Smooth muscle cell (in vitro differentiated cells): Measurements from ENCODE around the gene ASB7. TPM values are rescaled to one million over a fixed set of nuclear protein-coding genes. Genes with fewer than 3 reads are reported as not detected.

ENCODE experiments used
- DNase-seq: peaks from one replicate; lab custom pipeline; 2025; ENCODE audit not compliant: unreplicated experiment; lab: John Stamatoyannopoulos, UW
- H2AFZ ChIP-seq: fragments of 200-600 bp; sonication (generic); 2 replicates; pipeline ENCODE4 v1.6.0; 2016; ENCODE audit warnings: antibody characterized with exemption, low read depth, mild to moderate bottlenecking
- H3F3A ChIP-seq: fragments of 200-600 bp; sonication (generic); 2 replicates; pipeline ENCODE4 v1.6.0; 2017; ENCODE audit warnings: antibody characterized with exemption, low read depth
- H3K27ac ChIP-seq: fragments of 200-600 bp; sonication (generic); 2 replicates; pipeline ENCODE4 v1.5.1; 2016; ENCODE audit warnings: low read depth, mild to moderate bottlenecking
- H3K27me3 ChIP-seq: fragments of 200-600 bp; sonication (generic); 2 replicates; pipeline ENCODE4 v1.6.1; 2016; ENCODE audit warnings: low read depth, mild to moderate bottlenecking
- H3K36me3 ChIP-seq: fragments of 200-600 bp; sonication (generic); 2 replicates; pipeline ENCODE4 v1.5.1; 2016; ENCODE audit warnings: low read depth
- H3K4me1 ChIP-seq: fragments of 200-600 bp; sonication (generic); 2 replicates; pipeline ENCODE4 v1.5.1; 2016; ENCODE audit warnings: low read depth
- H3K4me2 ChIP-seq: fragments of 200-600 bp; sonication (generic); 2 replicates; pipeline ENCODE4 v1.6.0; 2016; ENCODE audit warnings: mild to moderate bottlenecking
- H3K4me3 ChIP-seq: fragments of 200-600 bp; sonication (generic); 2 replicates; pipeline ENCODE4 v1.5.1; 2016; ENCODE audit warnings: mild to moderate bottlenecking
- H3K79me2 ChIP-seq: fragments of 200-600 bp; sonication (generic); 2 replicates; pipeline ENCODE4 v1.6.0; 2016; ENCODE audit warnings: low read depth, mild to moderate bottlenecking
- H3K9ac ChIP-seq: fragments of 200-600 bp; sonication (generic); 2 replicates; pipeline ENCODE4 v1.6.0; 2016; ENCODE audit warnings: low read depth
- H3K9me3 ChIP-seq: fragments of 200-600 bp; sonication (generic); replicated peaks from 2 replicates; pipeline ENCODE4 v1.5.1; 2016; ENCODE audit warnings: low read depth
- H4K20me1 ChIP-seq: fragments of 200-600 bp; sonication (generic); 2 replicates; pipeline ENCODE4 v1.6.0; 2016; ENCODE audit warnings: low read depth
- WGBS: methylation state at CpG from one replicate; pipeline ENCODE4 v1.1.7; 2016; ENCODE audit warnings: low lambda C conversion rate; 5-methylcytosine and 5-hydroxymethylcytosine counted together
- polyA plus RNA-seq: library from polyadenylated mRNA; unstranded; fragments of >200 nt; fragmentation: Nextera tagmentation; extraction: Ambion mirVana; gene quantifications from 2 replicates; pipeline ENCODE4 v1.2.1, GENCODE V29; 2016
- total RNA-seq: library from RNA; depleted of rRNA; stranded (reverse); fragments of >200 nt; gene quantifications from 2 replicates; pipeline ENCODE4 v1.2.3, GENCODE V29; 2014
- TF ChIP-seq, protein P1 (sequence below): fragments of 200-600 bp; sonication (generic); IDR thresholded peaks from 2 replicates; pipeline ENCODE4 v1.5.1; 2017; ENCODE audit warnings: borderline replicate concordance, mild to moderate bottlenecking, antibody characterized with exemption; ENCODE audit not compliant: insufficient read depth, poor library complexity, severe bottlenecking

Gene ASB7
- total and polyA plus RNA-seq, 2 experiments from 2014 or later = 6.2 to 9.5 TPM

GRCh38 chr15:100569391-100569790, 33.0 kb upstream of the ASB7 start:
- TF ChIP-seq, protein P1, sequence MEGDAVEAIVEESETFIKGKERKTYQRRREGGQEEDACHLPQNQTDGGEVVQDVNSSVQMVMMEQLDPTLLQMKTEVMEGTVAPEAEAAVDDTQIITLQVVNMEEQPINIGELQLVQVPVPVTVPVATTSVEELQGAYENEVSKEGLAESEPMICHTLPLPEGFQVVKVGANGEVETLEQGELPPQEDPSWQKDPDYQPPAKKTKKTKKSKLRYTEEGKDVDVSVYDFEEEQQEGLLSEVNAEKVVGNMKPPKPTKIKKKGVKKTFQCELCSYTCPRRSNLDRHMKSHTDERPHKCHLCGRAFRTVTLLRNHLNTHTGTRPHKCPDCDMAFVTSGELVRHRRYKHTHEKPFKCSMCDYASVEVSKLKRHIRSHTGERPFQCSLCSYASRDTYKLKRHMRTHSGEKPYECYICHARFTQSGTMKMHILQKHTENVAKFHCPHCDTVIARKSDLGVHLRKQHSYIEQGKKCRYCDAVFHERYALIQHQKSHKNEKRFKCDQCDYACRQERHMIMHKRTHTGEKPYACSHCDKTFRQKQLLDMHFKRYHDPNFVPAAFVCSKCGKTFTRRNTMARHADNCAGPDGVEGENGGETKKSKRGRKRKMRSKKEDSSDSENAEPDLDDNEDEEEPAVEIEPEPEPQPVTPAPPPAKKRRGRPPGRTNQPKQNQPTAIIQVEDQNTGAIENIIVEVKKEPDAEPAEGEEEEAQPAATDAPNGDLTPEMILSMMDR = no peak
- no peaks in the 10 kb centered on the region for H3K79me2 ChIP-seq
- H3K4me2 ChIP-seq = peak overlapping the region; percentile 79
- H3K27me3 ChIP-seq = no peaks in the 10 kb centered on the region
- peaks cover 21% of the 10 kb centered on the region for H3F3A ChIP-seq
- H3K9ac ChIP-seq = peak overlapping the region; percentile 71
- H3K4me1 ChIP-seq = peaks cover 3% of the 10 kb centered on the region
- peak overlapping the region; percentile 24 for H2AFZ ChIP-seq
- no peaks in the 10 kb centered on the region for H4K20me1 ChIP-seq
- H3K36me3 ChIP-seq = peaks cover 6% of the 10 kb centered on the region
- no peaks in the 10 kb centered on the region for H3K9me3 ChIP-seq
- peak overlapping the region; percentile 93 for H3K27ac ChIP-seq
- peak overlapping the region; percentile 15 for H3K4me3 ChIP-seq
- 27% methylated on average over 8 of the region's 8 CpGs for WGBS
- DNase-seq = no peak

GRCh38 chr15:100570275-100570674, 32.1 kb upstream of the ASB7 start:
- H3K4me2 ChIP-seq = peak overlapping the region; percentile 79
- DNase-seq = no peak
- TF ChIP-seq, protein P1 = no peak
- H3F3A ChIP-seq = peaks cover 16% of the 10 kb centered on the region
- no peaks in the 10 kb centered on the region for H3K27me3 ChIP-seq
- H3K79me2 ChIP-seq = no peaks in the 10 kb centered on the region
- H3K9ac ChIP-seq = no peak overlapping the region
- WGBS = 74% methylated on average over 3 of the region's 3 CpGs
- no peak overlapping the region for H2AFZ ChIP-seq
- H3K36me3 ChIP-seq = peaks cover 6% of the 10 kb centered on the region
- H3K9me3 ChIP-seq = no peaks in the 10 kb centered on the region
- no peak overlapping the region for H3K4me3 ChIP-seq
- no peaks in the 10 kb centered on the region for H4K20me1 ChIP-seq
- peaks cover 3% of the 10 kb centered on the region for H3K4me1 ChIP-seq
- peak overlapping the region; percentile 93 for H3K27ac ChIP-seq

DNA sequence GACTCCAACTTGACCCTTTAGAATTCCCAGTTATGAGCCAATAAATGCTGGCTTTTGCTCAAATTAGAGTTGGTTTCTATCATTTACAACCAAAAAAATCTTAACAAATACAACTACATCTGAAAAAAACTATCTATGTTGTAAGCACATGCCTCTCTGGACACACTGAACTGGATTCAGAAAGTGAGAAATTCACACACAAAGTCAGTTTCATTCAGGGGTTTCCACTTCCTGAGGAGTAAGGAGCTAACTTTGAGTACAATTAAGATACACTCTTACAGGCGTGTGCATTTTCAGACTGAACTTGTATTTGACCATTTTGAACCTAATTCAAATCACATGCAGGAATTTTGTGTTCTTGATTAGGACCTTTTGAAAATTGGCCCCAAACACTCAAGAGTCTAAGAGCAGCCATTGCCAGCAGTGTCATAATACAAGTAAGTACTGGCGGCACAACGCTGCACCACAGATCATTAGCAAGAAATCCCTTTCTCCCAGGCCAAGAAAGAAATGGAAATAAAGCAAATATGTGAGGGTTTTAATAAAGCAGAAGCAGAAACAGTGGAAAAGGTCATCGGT, 31.6 kb upstream of the ASB7 start:
- Histone ChIP-seq H3K36me3 (peaks cover 6% of the 10 kb centered on the region), H3K27me3 (no peaks in the 10 kb centered on the region)
- WGBS = 94% methylated on average over 4 of the region's 4 CpGs

More for the DNA sequence above, 31.6 kb upstream of the ASB7 start:
- Histone ChIP-seq H3K79me2 (no peaks in the 10 kb centered on the region), H3K4me3 (no peak overlapping the region), H3K27ac (peak overlapping the region; percentile 93), H3K4me2 (peak overlapping the region; percentile 79), H3K4me1 (peaks cover 3% of the 10 kb centered on the region), H2AFZ (no peak overlapping the region), H3F3A (peaks cover 16% of the 10 kb centered on the region), H3K9me3 (no peaks in the 10 kb centered on the region), H4K20me1 (no peaks in the 10 kb centered on the region), H3K9ac (no peak overlapping the region)
- TF ChIP-seq, protein P1 = no peak
- no peak for DNase-seq
